ENCODE data around the gene COL21A1.
"Not testable (repeated sequence)": the region's sequence is repeated elsewhere in the genome, so short reads cannot be mapped to it uniquely, and the experiment has no call there.

COL21A1 gene

DNA sequence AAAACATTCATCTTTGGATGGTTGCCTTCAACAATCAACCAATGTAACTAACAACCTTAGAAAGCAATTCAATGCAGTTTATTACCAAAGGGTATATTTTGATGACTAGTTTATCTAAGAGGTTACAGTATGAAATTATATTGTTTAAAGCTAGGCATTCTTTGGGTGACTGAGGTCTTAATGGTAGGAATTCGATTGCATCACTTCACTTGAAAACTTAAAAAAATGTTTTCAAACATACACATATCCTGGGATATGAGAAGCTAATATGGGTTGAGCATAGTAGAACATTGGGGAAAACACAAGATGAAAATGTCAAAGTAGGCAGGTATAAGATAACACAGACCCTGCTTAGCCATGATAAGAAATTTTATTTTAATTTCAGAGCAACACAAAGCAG, 227.4 kb downstream of the COL21A1 start:
- no peak for TF ChIP-seq FOXK2 (IDR thresholded peaks at IDR 0.05)
- no peak for DNase-seq (ENCODE audit: extremely low spot score)
- ChIA-PET POLR2A (no interaction called here), CTCF (no interaction called here)

DNA sequence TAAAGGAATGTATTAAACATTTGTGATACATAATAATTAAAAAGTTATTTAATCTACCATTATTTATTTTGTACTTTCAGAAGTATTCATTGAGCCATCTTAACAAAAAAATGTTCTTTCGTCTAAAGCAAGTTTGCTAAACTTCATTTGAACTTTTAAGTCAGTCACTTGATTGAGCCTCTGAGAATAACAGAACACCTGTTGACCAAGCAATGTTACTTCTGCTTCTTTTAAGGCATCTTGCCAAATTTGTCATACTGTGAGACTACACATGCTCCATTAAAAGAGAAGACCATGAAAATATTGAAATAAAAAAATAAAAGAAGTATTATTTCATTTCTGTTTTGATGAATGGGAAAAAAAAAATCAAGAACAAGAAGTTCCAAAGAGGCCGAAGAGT, 230.2 kb downstream of the COL21A1 start:
- CTCF ChIA-PET: no interaction called here

DNA sequence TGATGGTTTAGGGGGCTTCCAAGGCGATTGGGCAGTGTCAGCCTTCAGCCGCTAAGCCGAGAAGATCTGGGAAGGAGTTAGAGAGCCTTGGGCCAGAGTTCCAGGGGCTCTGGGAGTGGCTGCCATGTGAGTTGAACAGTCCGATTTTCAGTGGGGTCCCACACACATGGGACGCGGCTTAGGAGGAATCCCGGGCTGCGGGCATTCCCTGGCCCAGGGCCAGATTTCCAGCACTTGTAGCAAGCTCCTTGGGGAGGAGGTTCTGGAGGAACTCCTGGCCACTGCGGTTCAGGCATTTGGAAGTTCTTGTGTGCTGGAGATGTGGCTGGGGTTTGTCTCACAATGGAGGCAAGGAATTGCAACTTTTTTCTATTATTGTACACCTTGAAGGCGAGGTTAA, 233.3 kb downstream of the COL21A1 start:
- CTCF ChIA-PET; POLR2A ChIA-PET; DNase-seq (ENCODE audit: extremely low spot score): not testable (repeated sequence)

More for the DNA sequence above, 230.2 kb downstream of the COL21A1 start:
- TF ChIP-seq ZNF384 (IDR thresholded peaks at IDR 0.05): no peak
- no peak for TF ChIP-seq LEF1 (IDR thresholded peaks at IDR 0.05; ENCODE audit: borderline replicate concordance)
- TF ChIP-seq TARDBP (IDR thresholded peaks at IDR 0.05): no peak
- TF ChIP-seq, protein P1, sequence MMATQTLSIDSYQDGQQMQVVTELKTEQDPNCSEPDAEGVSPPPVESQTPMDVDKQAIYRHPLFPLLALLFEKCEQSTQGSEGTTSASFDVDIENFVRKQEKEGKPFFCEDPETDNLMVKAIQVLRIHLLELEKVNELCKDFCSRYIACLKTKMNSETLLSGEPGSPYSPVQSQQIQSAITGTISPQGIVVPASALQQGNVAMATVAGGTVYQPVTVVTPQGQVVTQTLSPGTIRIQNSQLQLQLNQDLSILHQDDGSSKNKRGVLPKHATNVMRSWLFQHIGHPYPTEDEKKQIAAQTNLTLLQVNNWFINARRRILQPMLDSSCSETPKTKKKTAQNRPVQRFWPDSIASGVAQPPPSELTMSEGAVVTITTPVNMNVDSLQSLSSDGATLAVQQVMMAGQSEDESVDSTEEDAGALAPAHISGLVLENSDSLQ (IDR thresholded peaks at IDR 0.05): no peak
- no peak for TF ChIP-seq HDGF (IDR thresholded peaks at IDR 0.05; ENCODE audit: borderline replicate concordance)
- TF ChIP-seq NFRKB (IDR thresholded peaks at IDR 0.05): no peak
- no peak for TF ChIP-seq L3MBTL2 (conservative IDR thresholded peaks at IDR 0.05)
- TF ChIP-seq CTBP1 (IDR thresholded peaks at IDR 0.05; ENCODE audit: borderline replicate concordance): no peak
- TF ChIP-seq FOXA1 (IDR thresholded peaks at IDR 0.05): no peak
- no peak for TF ChIP-seq ARNT (IDR thresholded peaks at IDR 0.05)
- DNase-seq (ENCODE audit: extremely low spot score): no peak
- POLR2A ChIA-PET: no interaction called here

DNA sequence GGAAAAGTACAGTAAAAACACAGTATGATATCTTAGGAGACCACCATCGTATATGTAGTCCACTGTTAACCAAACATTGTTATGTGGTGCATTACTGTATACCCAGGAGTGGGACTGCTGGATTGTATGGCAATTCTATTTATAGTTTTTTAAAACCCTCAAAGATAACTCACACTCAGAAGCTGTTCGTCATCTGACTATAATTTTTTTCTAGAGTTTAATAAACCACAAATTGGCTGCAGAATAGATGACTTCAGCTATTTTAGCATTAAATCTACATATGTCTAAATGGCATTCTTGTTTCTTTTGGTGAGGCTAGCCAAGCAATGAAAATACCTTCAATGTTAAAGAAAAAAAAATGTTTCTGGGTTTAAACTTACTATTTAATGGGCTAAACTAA, 237.7 kb downstream of the COL21A1 start:
- TF ChIP-seq HDGF (IDR thresholded peaks at IDR 0.05; ENCODE audit: borderline replicate concordance) (no peak), FOXA1 (IDR thresholded peaks at IDR 0.05) (no peak), LEF1 (IDR thresholded peaks at IDR 0.05; ENCODE audit: borderline replicate concordance) (no peak), FOXK2 (IDR thresholded peaks at IDR 0.05) (no peak), NFRKB (IDR thresholded peaks at IDR 0.05) (no peak)
- TF ChIP-seq, protein P1 (IDR thresholded peaks at IDR 0.05): no peak
- DNase-seq (ENCODE audit: extremely low spot score): no peak
- CTCF ChIA-PET: no interaction called here
- POLR2A ChIA-PET: no interaction called here
